Panc1 (cell line): Measurements from ENCODE around the gene USF1. TPM values are rescaled to one million over a fixed set of nuclear protein-coding genes. Genes with fewer than 3 reads are reported as not detected.

Experiments used
- ATAC-seq: fragments of 200-7000 bp; cut with Tn5 transposase; 2 replicates; pipeline ENCODE4 v1.9.1; 2020; ENCODE audit warnings: mild to moderate bottlenecking, moderate library complexity
- BruUV-seq: library from RNA; stranded (reverse); fragments of 400-500 nt; replicated peaks from 2 replicates; lab custom pipeline; 2021; lab: Mats Ljungman, UMichigan
- CTCF ChIA-PET: fragments of 300-600 bp; sonication (Branson Sonifier 250); formaldehyde crosslinking; loops from one replicate; lab custom pipeline; 2022; ENCODE audit warnings: antibody characterized with exemption; lab: Charles Lee
- POLR2A ChIA-PET: fragments of 300-600 bp; sonication (Branson Sonifier 250); formaldehyde crosslinking; loops from one replicate; lab custom pipeline; 2022; ENCODE audit warnings: antibody characterized with exemption; lab: Charles Lee
- DNase-seq: peaks from one replicate; pipeline ENCODE4 v3.0.0-alpha.2; 2010; ENCODE audit warnings: low read depth, low spot score
- H3K27ac ChIP-seq: 2 replicates; pipeline ENCODE4 v1.5.1; 2011; ENCODE audit warnings: mild to moderate bottlenecking, low read length, inconsistent platforms
- H3K27me3 ChIP-seq: fragments of 200-500 bp; sonication (Bioruptor generic); 2 replicates; pipeline ENCODE4 v1.6.0; 2014; ENCODE audit warnings: low read length, inconsistent platforms; ENCODE audit not compliant: control insufficient read depth, insufficient read depth
- H3K36me3 ChIP-seq: fragments of 200-500 bp; sonication (Bioruptor generic); 2 replicates; pipeline ENCODE4 v1.5.1; 2014; ENCODE audit warnings: inconsistent platforms, mild to moderate bottlenecking, low read length, moderate library complexity; ENCODE audit not compliant: control insufficient read depth, insufficient read depth
- H3K4me1 ChIP-seq: 2 replicates; pipeline ENCODE4 v1.5.1; 2011; ENCODE audit warnings: inconsistent platforms, mild to moderate bottlenecking, low read length, moderate library complexity; ENCODE audit not compliant: control insufficient read depth, insufficient read depth
- H3K4me3 ChIP-seq, 2 experiments: 2 replicates each; pipeline ENCODE4 v1.5.1; 2011 to 2012; ENCODE audit warnings: low read depth in 2 of 2, low read length in 2 of 2, mild to moderate bottlenecking in 2 of 2, inconsistent platforms in 1 of 2, moderate library complexity in 1 of 2
- H3K9me3 ChIP-seq: fragments of 200-500 bp; sonication (Bioruptor generic); 2 replicates; pipeline ENCODE4 v1.5.1; 2014; ENCODE audit warnings: low read depth, mild to moderate bottlenecking, inconsistent platforms, low read length, moderate library complexity; ENCODE audit not compliant: control insufficient read depth, insufficient read depth
- CTCF ChIP-seq: fragments of 450-650 bp; IDR thresholded peaks from 2 replicates; pipeline ENCODE4 v1.5.1; 2017; ENCODE audit warnings: mild to moderate bottlenecking
- POLR2AphosphoS5 ChIP-seq: IDR thresholded peaks from 2 replicates; pipeline ENCODE4 v1.6.1; 2012; ENCODE audit warnings: mild to moderate bottlenecking, low read depth, low read length, moderate library complexity
- SIN3A ChIP-seq: IDR thresholded peaks from 2 replicates; pipeline ENCODE4 v1.6.1; 2012; ENCODE audit warnings: low read depth, mild to moderate bottlenecking, low read length, moderate library complexity, borderline replicate concordance; ENCODE audit not compliant: insufficient read depth
- TCF7L2 ChIP-seq: IDR thresholded peaks from 2 replicates; pipeline ENCODE4 v1.6.1; 2011; ENCODE audit warnings: mild to moderate bottlenecking, low read depth, low read length, inconsistent platforms
- in situ Hi-C: cut with HindIII; loops from 2 replicates; pipeline ENCODE4 v1.10.0; 2016; ENCODE audit warnings: low sequenced_read_pairs, low pct_unique_long_range_greater_than_20kb
- intact Hi-C: fragments of 100-400 bp; cut with micrococcal nuclease; formaldehyde crosslinking; loops from one replicate; pipeline ENCODE4 v1.10.0; 2022; ENCODE audit not compliant: unreplicated experiment
- total RNA-seq: library from RNA; stranded (reverse); gene quantifications from one replicate; pipeline ENCODE4 v1.2.1, GENCODE V29; 2021; ENCODE audit not compliant: unreplicated experiment
- TF ChIP-seq, protein P1 (sequence below), 2 experiments: IDR thresholded peaks; 2 replicates each; pipeline ENCODE4 v1.6.1; 2011 to 2012; ENCODE audit warnings: low read depth in 2 of 2, control low read depth in 1 of 2, low read length in 1 of 2, mild to moderate bottlenecking in 1 of 2, moderate library complexity in 1 of 2; ENCODE audit not compliant: insufficient read depth in 1 of 2

The USF1 gene
- total RNA-seq, 1 experiment from 2014 or later = 57.7 TPM

DNA sequence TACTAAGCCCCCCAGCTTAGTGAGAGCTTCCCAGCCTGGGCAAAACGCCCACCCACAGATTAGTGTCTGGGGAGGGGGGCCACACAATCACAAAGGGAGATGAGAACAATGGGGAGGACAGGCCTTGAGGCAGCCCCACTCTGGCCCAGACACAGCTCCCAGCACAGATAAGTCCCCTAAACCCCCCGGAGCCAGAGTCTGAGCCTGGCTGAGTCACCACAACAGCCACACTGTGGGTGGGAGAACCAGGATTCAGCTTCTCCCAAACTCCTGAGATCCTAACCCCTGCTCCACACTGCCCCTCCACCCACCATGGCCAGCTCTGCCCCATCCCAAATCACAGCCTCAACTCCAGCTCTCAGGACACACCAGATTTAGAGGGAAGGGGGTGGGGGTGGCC is 39.4 kb upstream of the USF1 start:
- H3K4me3 ChIP-seq = no peak overlapping the region
- intact Hi-C loops = no loop called here
- H3K27me3 ChIP-seq = no peaks in the 10 kb centered on the region
- H3K27ac ChIP-seq = no peak overlapping the region
- ChIA-PET POLR2A (interaction anchor here (1.1 kb wide), 1 partner anchor 40 kb away, joined by 3 read pairs; the partner anchor contains the start of gene USF1), CTCF (no interaction called here)
- H3K9me3 ChIP-seq = no peaks in the 10 kb centered on the region
- no peaks in the 10 kb centered on the region for H3K36me3 ChIP-seq
- in situ Hi-C loops = no loop called here
- no peak for TF ChIP-seq SIN3A
- no peak for TF ChIP-seq CTCF
- TF ChIP-seq POLR2AphosphoS5 = no peak
- TF ChIP-seq, protein P1, sequence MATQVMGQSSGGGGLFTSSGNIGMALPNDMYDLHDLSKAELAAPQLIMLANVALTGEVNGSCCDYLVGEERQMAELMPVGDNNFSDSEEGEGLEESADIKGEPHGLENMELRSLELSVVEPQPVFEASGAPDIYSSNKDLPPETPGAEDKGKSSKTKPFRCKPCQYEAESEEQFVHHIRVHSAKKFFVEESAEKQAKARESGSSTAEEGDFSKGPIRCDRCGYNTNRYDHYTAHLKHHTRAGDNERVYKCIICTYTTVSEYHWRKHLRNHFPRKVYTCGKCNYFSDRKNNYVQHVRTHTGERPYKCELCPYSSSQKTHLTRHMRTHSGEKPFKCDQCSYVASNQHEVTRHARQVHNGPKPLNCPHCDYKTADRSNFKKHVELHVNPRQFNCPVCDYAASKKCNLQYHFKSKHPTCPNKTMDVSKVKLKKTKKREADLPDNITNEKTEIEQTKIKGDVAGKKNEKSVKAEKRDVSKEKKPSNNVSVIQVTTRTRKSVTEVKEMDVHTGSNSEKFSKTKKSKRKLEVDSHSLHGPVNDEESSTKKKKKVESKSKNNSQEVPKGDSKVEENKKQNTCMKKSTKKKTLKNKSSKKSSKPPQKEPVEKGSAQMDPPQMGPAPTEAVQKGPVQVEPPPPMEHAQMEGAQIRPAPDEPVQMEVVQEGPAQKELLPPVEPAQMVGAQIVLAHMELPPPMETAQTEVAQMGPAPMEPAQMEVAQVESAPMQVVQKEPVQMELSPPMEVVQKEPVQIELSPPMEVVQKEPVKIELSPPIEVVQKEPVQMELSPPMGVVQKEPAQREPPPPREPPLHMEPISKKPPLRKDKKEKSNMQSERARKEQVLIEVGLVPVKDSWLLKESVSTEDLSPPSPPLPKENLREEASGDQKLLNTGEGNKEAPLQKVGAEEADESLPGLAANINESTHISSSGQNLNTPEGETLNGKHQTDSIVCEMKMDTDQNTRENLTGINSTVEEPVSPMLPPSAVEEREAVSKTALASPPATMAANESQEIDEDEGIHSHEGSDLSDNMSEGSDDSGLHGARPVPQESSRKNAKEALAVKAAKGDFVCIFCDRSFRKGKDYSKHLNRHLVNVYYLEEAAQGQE (IDR thresholded peaks at IDR 0.05; ENCODE audit: insufficient read depth in 1 of 2, low read depth in 2 of 2, low read length in 1 of 2) = no peak
- TF ChIP-seq TCF7L2 = no peak
- DNase-seq (no peak), ATAC-seq (no peak)
- BruUV-seq = no TSS peak
- peaks cover 4% of the 10 kb centered on the region; the same call in 1 of the 2 replicates for H3K4me1 ChIP-seq

GRCh38 chr1:161084597-161084988 is 38.8 kb upstream of the USF1 start:
- intact Hi-C loops = no loop called here
- no TSS peak for BruUV-seq
- no peaks in the 10 kb centered on the region for H3K36me3 ChIP-seq
- ATAC-seq (no peak), DNase-seq (no peak)
- no peak overlapping the region for H3K4me3 ChIP-seq
- ChIA-PET CTCF (interaction anchor here (0.6 kb wide), 1 partner anchor 125 kb away, joined by 15 read pairs; no protein-coding TSS in a partner anchor), POLR2A (no interaction called here)
- no peaks in the 10 kb centered on the region for H3K9me3 ChIP-seq
- TF ChIP-seq, protein P1 (IDR thresholded peaks at IDR 0.05; ENCODE audit: insufficient read depth in 1 of 2, low read depth in 2 of 2, low read length in 1 of 2) = no peak
- TF ChIP-seq CTCF (no peak), POLR2AphosphoS5 (no peak), SIN3A (no peak), TCF7L2 (no peak)
- in situ Hi-C loops = no loop called here
- no peak overlapping the region for H3K27ac ChIP-seq
- H3K4me1 ChIP-seq = peaks cover 4% of the 10 kb centered on the region; the same call in 1 of the 2 replicates
- no peaks in the 10 kb centered on the region for H3K27me3 ChIP-seq
